GM12801 (cell line): ENCODE results near the gene CYP1A1.

ENCODE experiments used
- CTCF ChIP-seq: IDR thresholded peaks from one replicate; pipeline ENCODE4 v1.5.1; 2011; ENCODE audit warnings: control low read depth; ENCODE audit not compliant: insufficient read length; ENCODE audit errors: extremely low read depth

Gene CYP1A1

GRCh38 chr15:74730619-74731316 is 5.4 kb upstream of the CYP1A1 start:
- no peak for TF ChIP-seq CTCF

GRCh38 chr15:74727727-74728126 is 2.4 kb upstream of the CYP1A1 start:
- TF ChIP-seq CTCF: no peak

GRCh38 chr15:74726774-74727164 is 1.4 kb upstream of the CYP1A1 start:
- no peak for TF ChIP-seq CTCF

GRCh38 chr15:74725845-74726773 is 781 bp upstream of the CYP1A1 start:
- TF ChIP-seq CTCF: no peak

GRCh38 chr15:74724570-74725224 is 631 bp downstream of the CYP1A1 start:
- no peak for TF ChIP-seq CTCF

- TF ChIP-seq CTCF: no peak
Measured at GRCh38 chr15:74723754-74724334, 1.5 kb downstream of the CYP1A1 start.

- no peak for TF ChIP-seq CTCF
Measured at GRCh38 chr15:74723187-74723586, 2.1 kb downstream of the CYP1A1 start.
